ENCODE results near the gene LRAT.

DNA sequence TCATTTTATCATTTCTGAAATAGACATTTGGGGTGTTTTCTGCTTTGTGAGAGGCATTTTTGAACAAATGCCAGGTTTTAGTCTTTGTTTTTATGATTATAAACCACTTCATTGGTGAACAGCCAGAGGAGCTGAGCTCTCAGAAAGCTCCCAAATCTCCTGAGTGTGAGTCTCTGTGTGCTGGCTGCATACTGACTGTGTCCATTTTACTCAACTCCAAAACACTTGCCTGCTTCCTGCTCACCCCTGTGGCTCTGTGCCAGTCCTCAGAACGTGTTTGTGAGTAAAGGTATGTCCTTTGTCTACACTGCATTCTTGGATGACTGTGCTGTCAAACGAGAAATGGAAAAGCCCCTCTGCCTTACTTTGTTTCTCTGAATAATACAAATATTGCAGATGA lies 5.4 kb upstream of the LRAT start:
- TF ChIP-seq RAD21 (IDR thresholded peaks at IDR 0.05; ENCODE audit: insufficient read depth, low read depth, low read length) (no peak), ZZZ3 (IDR thresholded peaks at IDR 0.05; ENCODE audit: control insufficient read depth, insufficient read length, low read depth) (no peak), EGR1 (IDR thresholded peaks at IDR 0.05; ENCODE audit: borderline replicate concordance in 1 of 2, low read depth in 2 of 2, low read length in 2 of 2) (no peak), KAT2A (conservative IDR thresholded peaks at IDR 0.05; ENCODE audit: control insufficient read depth, low read depth, low read length) (no peak), HDAC2 (IDR thresholded peaks at IDR 0.05) (no peak), MXI1 (IDR thresholded peaks at IDR 0.05; ENCODE audit: low read depth, low read length) (no peak), EZH2 (IDR thresholded peaks at IDR 0.05; ENCODE audit: borderline replicate concordance, control insufficient read depth, low read depth, low read length) (no peak), ZNF384 (IDR thresholded peaks at IDR 0.05; ENCODE audit: borderline replicate concordance, low read depth, low read length) (no peak)
- TF ChIP-seq, protein P1, sequence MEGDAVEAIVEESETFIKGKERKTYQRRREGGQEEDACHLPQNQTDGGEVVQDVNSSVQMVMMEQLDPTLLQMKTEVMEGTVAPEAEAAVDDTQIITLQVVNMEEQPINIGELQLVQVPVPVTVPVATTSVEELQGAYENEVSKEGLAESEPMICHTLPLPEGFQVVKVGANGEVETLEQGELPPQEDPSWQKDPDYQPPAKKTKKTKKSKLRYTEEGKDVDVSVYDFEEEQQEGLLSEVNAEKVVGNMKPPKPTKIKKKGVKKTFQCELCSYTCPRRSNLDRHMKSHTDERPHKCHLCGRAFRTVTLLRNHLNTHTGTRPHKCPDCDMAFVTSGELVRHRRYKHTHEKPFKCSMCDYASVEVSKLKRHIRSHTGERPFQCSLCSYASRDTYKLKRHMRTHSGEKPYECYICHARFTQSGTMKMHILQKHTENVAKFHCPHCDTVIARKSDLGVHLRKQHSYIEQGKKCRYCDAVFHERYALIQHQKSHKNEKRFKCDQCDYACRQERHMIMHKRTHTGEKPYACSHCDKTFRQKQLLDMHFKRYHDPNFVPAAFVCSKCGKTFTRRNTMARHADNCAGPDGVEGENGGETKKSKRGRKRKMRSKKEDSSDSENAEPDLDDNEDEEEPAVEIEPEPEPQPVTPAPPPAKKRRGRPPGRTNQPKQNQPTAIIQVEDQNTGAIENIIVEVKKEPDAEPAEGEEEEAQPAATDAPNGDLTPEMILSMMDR (IDR thresholded peaks at IDR 0.05 in 2 of 3, conservative IDR thresholded peaks at IDR 0.05 in 1 of 3; ENCODE audit: control insufficient read depth in 2 of 3, extremely low read depth in 1 of 3, insufficient read depth in 1 of 3, low read depth in 3 of 3, low read length in 3 of 3), result no peak
- TF ChIP-seq, protein P2, sequence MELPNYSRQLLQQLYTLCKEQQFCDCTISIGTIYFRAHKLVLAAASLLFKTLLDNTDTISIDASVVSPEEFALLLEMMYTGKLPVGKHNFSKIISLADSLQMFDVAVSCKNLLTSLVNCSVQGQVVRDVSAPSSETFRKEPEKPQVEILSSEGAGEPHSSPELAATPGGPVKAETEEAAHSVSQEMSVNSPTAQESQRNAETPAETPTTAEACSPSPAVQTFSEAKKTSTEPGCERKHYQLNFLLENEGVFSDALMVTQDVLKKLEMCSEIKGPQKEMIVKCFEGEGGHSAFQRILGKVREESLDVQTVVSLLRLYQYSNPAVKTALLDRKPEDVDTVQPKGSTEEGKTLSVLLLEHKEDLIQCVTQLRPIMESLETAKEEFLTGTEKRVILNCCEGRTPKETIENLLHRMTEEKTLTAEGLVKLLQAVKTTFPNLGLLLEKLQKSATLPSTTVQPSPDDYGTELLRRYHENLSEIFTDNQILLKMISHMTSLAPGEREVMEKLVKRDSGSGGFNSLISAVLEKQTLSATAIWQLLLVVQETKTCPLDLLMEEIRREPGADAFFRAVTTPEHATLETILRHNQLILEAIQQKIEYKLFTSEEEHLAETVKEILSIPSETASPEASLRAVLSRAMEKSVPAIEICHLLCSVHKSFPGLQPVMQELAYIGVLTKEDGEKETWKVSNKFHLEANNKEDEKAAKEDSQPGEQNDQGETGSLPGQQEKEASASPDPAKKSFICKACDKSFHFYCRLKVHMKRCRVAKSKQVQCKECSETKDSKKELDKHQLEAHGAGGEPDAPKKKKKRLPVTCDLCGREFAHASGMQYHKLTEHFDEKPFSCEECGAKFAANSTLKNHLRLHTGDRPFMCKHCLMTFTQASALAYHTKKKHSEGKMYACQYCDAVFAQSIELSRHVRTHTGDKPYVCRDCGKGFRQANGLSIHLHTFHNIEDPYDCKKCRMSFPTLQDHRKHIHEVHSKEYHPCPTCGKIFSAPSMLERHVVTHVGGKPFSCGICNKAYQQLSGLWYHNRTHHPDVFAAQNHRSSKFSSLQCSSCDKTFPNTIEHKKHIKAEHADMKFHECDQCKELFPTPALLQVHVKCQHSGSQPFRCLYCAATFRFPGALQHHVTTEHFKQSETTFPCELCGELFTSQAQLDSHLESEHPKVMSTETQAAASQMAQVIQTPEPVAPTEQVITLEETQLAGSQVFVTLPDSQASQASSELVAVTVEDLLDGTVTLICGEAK (IDR thresholded peaks at IDR 0.05; ENCODE audit: borderline replicate concordance), result no peak

Measured in GM12878 (cell line).